ENCODE measurements around the gene ZFYVE9.
A peak's percentile ranks its signal among the peaks of the same experiment; 100 is the strongest.

- peak; percentile 45 for TF ChIP-seq TAF1 (IDR thresholded peaks at IDR 0.05; ENCODE audit: low read depth)
- TF ChIP-seq CTCF (IDR thresholded peaks at IDR 0.05; ENCODE audit: poor library complexity, severe bottlenecking): peak; percentile 48
- TF ChIP-seq SMC3 (conservative IDR thresholded peaks at IDR 0.05; ENCODE audit: poor library complexity): peak; percentile 39
- TF ChIP-seq EP300 (conservative IDR thresholded peaks at IDR 0.05; ENCODE audit: poor library complexity, severe bottlenecking): no peak
- TF ChIP-seq RAD21 (conservative IDR thresholded peaks at IDR 0.05): peak; percentile 16
- TF ChIP-seq MXI1 (conservative IDR thresholded peaks at IDR 0.05; ENCODE audit: poor library complexity, severe bottlenecking): peak; percentile 80
- peak; percentile 96 for TF ChIP-seq POLR2AphosphoS5 (IDR thresholded peaks at IDR 0.05)
- TF ChIP-seq EZH2 (IDR thresholded peaks at IDR 0.05; ENCODE audit: borderline replicate concordance, insufficient read depth, low read length, poor library complexity, severe bottlenecking): no peak
Measured at GRCh38 chr1:52365746-52366516, 224.0 kb downstream of the ZFYVE9 start, which contains the start of gene CC2D1B.
